Neural cell (in vitro differentiated cells): Measurements from ENCODE around the gene SVEP1.

Experiments
- CTCF ChIP-seq: fragments of 450-650 bp; IDR thresholded peaks from 2 replicates; pipeline ENCODE4 v1.5.1; 2014; ENCODE audit warnings: antibody characterized with exemption, mild to moderate bottlenecking, moderate library complexity; ENCODE audit not compliant: poor library complexity, severe bottlenecking
- EP300 ChIP-seq: fragments of 450-650 bp; conservative IDR thresholded peaks from 2 replicates; pipeline ENCODE4 v1.6.1; 2014; ENCODE audit warnings: antibody characterized with exemption, mild to moderate bottlenecking, moderate library complexity; ENCODE audit not compliant: poor library complexity, severe bottlenecking
- EZH2 ChIP-seq: fragments of 200-600, 300-800 bp; shearing (Covaris generic), sonication (generic); IDR thresholded peaks from 2 replicates; pipeline ENCODE4 v1.6.1; 2014; ENCODE audit warnings: antibody characterized with exemption, low read length, borderline replicate concordance, mild to moderate bottlenecking; ENCODE audit not compliant: insufficient read depth, poor library complexity, severe bottlenecking
- MXI1 ChIP-seq: fragments of 450-650 bp; conservative IDR thresholded peaks from 2 replicates; pipeline ENCODE4 v1.6.1; 2014; ENCODE audit warnings: antibody characterized with exemption, mild to moderate bottlenecking; ENCODE audit not compliant: poor library complexity, severe bottlenecking
- POLR2AphosphoS5 ChIP-seq: IDR thresholded peaks from 2 replicates; pipeline ENCODE4 v1.6.1; 2012
- REST ChIP-seq: IDR thresholded peaks from 2 replicates; pipeline ENCODE4 v1.6.1; 2012; ENCODE audit warnings: borderline replicate concordance

- TF ChIP-seq POLR2AphosphoS5 (no peak), CTCF (no peak), EZH2 (no peak), MXI1 (no peak), EP300 (no peak), REST (no peak)
Measured at GRCh38 chr9:110566156-110566555, 13.4 kb downstream of the SVEP1 start.
